Endodermal cell (in vitro differentiated cells): Measurements from ENCODE around the gene TLX1. TPM values are rescaled to one million over a fixed set of nuclear protein-coding genes. Genes with fewer than 3 reads are reported as not detected.
A peak's percentile ranks its signal among the peaks of the same experiment; 100 is the strongest.

ENCODE experiments used
- DNase-seq: peaks from one replicate; pipeline ENCODE4 v3.0.0-alpha.2; 2017
- H3K27ac ChIP-seq: 2 replicates; pipeline ENCODE4 v1.5.1; 2013; ENCODE audit warnings: mild to moderate bottlenecking, low read depth, low read length, moderate library complexity
- H3K27me3 ChIP-seq: 2 replicates; pipeline ENCODE4 v1.6.1; 2013; ENCODE audit warnings: mild to moderate bottlenecking, low read length, moderate library complexity; ENCODE audit not compliant: insufficient read depth, control insufficient read depth, poor library complexity, severe bottlenecking
- H3K36me3 ChIP-seq: 2 replicates; pipeline ENCODE4 v1.7.0; 2013; ENCODE audit warnings: mild to moderate bottlenecking, low read length, moderate library complexity; ENCODE audit not compliant: control insufficient read depth, insufficient read depth
- H3K4me1 ChIP-seq: one replicate; pipeline ENCODE4 v1.7.0; 2013; ENCODE audit warnings: low read length; ENCODE audit not compliant: control insufficient read depth, insufficient read depth
- H3K4me3 ChIP-seq: 2 replicates; pipeline ENCODE4 v1.5.1; 2013; ENCODE audit warnings: mild to moderate bottlenecking, low read length, moderate library complexity
- H3K9ac ChIP-seq: 2 replicates; pipeline ENCODE4 v1.6.1; 2013; ENCODE audit warnings: mild to moderate bottlenecking, low read length, moderate library complexity; ENCODE audit not compliant: poor library complexity, severe bottlenecking; ENCODE audit errors: extremely low read depth
- H3K9me3 ChIP-seq: 2 replicates; pipeline ENCODE4 v1.6.1; 2013; ENCODE audit warnings: mild to moderate bottlenecking, low read length, moderate library complexity; ENCODE audit not compliant: control insufficient read depth
- H3K27ac Mint-ChIP-seq: 2 replicates; pipeline ENCODE4 v1.8.0; 2020; ENCODE audit warnings: mixed read lengths
- H3K27me3 Mint-ChIP-seq: 2 replicates; pipeline ENCODE4 v1.8.0; 2021; ENCODE audit warnings: mild to moderate bottlenecking, mixed read lengths; ENCODE audit not compliant: insufficient read depth
- H3K36me3 Mint-ChIP-seq: 2 replicates; pipeline ENCODE4 v1.8.0; 2020; ENCODE audit warnings: low read depth, mixed read lengths
- H3K4me1 Mint-ChIP-seq: 2 replicates; pipeline ENCODE4 v1.8.0; 2020; ENCODE audit warnings: mixed read lengths
- H3K4me3 Mint-ChIP-seq: 2 replicates; pipeline ENCODE4 v1.8.0; 2020; ENCODE audit warnings: mild to moderate bottlenecking, moderate library complexity, mixed read lengths
- H3K9me3 Mint-ChIP-seq: 2 replicates; pipeline ENCODE4 v1.8.0; 2020; ENCODE audit warnings: mild to moderate bottlenecking, mixed read lengths
- CTCF ChIP-seq: fragments of 200-600 bp; sonication (generic); conservative IDR thresholded peaks from 2 replicates; pipeline ENCODE4 v1.5.0; 2021; ENCODE audit warnings: antibody characterized with exemption, mild to moderate bottlenecking
- whole genome bisulfite sequencing, 2 experiments: methylation state at CpG; one replicate each; pipeline versions ENCODE4 v1.1.5 to v1.1.7; 2013; ENCODE audit warnings: missing lambda C conversion rate in 2 of 2, mixed read lengths in 1 of 2; ENCODE audit not compliant: insufficient coverage in 1 of 2, insufficient read length in 1 of 2; 5-methylcytosine and 5-hydroxymethylcytosine counted together
- total RNA-seq, 2 donors: library from RNA; stranded (reverse); fragmentation: NEBNext Ultra II Directional in 1 of 2; extraction: Animal tissue kit (Norgen Biotek cat#: 25700) in 1 of 2; gene quantifications; 2 replicates in 1 of 2; 3 replicates in 1 of 2; pipeline ENCODE4 v1.2.1, GENCODE V29; 2021

The TLX1 gene
- total RNA-seq, 2 donors from 2014 or later: not detected

GRCh38 chr10:101145750-101146391 lies 14.8 kb downstream of the TLX1 start:
- 9 to 16% methylated on average over 24 to 36 of the region's 40 CpGs for WGBS, 2 experiments
- no peak for TF ChIP-seq CTCF
- Mint-ChIP-seq H3K27ac (no peak overlapping the region), H3K4me1 (no peaks in the 10 kb centered on the region), H3K9me3 (peaks cover 6% of the 10 kb centered on the region), H3K4me3 (no peak overlapping the region), H3K36me3 (no peaks in the 10 kb centered on the region), H3K27me3 (peaks cover 99% of the 10 kb centered on the region)
- peaks cover 6% of the 10 kb centered on the region for H3K9me3 ChIP-seq
- no peaks in the 10 kb centered on the region for H3K36me3 ChIP-seq
- no peak overlapping the region for H3K27ac ChIP-seq
- DNase-seq: no peak
- no peaks in the 10 kb centered on the region for H3K4me1 ChIP-seq
- no peak overlapping the region for H3K4me3 ChIP-seq
- no peak overlapping the region for H3K9ac ChIP-seq
- H3K27me3 ChIP-seq: peaks cover 100% of the 10 kb centered on the region

GRCh38 chr10:101146392-101147251 lies 15.5 kb downstream of the TLX1 start:
- H3K4me1 Mint-ChIP-seq: no peaks in the 10 kb centered on the region
- 6 to 12% methylated on average over 18 to 55 of the region's 55 CpGs for WGBS, 2 experiments
- peak overlapping the region; percentile 9 for H3K4me3 Mint-ChIP-seq
- Histone ChIP-seq H3K9me3 (peaks cover 6% of the 10 kb centered on the region), H3K27me3 (peaks cover 100% of the 10 kb centered on the region), H3K9ac (no peak overlapping the region), H3K4me1 (no peaks in the 10 kb centered on the region), H3K36me3 (no peaks in the 10 kb centered on the region), H3K27ac (no peak overlapping the region), H3K4me3 (no peak overlapping the region)
- no peak for TF ChIP-seq CTCF
- H3K27me3 Mint-ChIP-seq: peaks cover 99% of the 10 kb centered on the region
- no peaks in the 10 kb centered on the region for H3K36me3 Mint-ChIP-seq
- H3K27ac Mint-ChIP-seq: no peak overlapping the region
- H3K9me3 Mint-ChIP-seq: peaks cover 6% of the 10 kb centered on the region
- peak; percentile 79 for DNase-seq

DNA sequence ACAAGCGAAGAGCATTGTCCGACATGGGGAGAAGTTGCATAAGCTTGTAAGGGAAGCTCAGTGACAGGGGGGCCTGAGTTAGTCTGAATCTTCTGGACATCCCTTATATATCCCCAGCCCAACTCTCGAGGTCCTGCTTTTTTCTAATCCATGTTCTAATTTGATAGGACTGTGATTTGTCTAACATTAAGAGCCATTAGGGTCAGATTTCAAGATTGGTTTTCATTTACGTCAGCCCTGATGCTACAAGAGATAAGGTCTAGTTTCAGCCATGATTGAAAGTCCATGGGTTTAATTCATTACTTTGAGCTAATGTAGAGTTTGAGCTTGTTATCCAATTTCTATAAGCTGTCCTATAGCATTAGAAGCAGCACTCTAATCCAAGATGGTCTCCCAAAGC lies 20.3 kb downstream of the TLX1 start:
- H3K36me3 ChIP-seq: no peaks in the 10 kb centered on the region
- no peaks in the 10 kb centered on the region for H3K36me3 Mint-ChIP-seq
- H3K4me1 ChIP-seq: no peaks in the 10 kb centered on the region
- no peaks in the 10 kb centered on the region for H3K4me1 Mint-ChIP-seq
- WGBS, 2 experiments: 76 to 90% methylated on average over 3 to 4 of the region's 4 CpGs
- H3K27me3 ChIP-seq: peaks cover 96% of the 10 kb centered on the region
- TF ChIP-seq CTCF: no peak
- H3K9me3 Mint-ChIP-seq: peaks cover 6% of the 10 kb centered on the region
- H3K4me3 Mint-ChIP-seq: no peak overlapping the region
- no peak overlapping the region for H3K27ac Mint-ChIP-seq
- peaks cover 6% of the 10 kb centered on the region for H3K9me3 ChIP-seq
- DNase-seq: no peak
- no peak overlapping the region for H3K27ac ChIP-seq
- peaks cover 94% of the 10 kb centered on the region for H3K27me3 Mint-ChIP-seq
- H3K9ac ChIP-seq: no peak overlapping the region
- no peak overlapping the region for H3K4me3 ChIP-seq
